ENCODE measurements around the gene TNFSF4. TPM values are rescaled to one million over a fixed set of nuclear protein-coding genes. Genes with fewer than 3 reads are reported as not detected.

The TNFSF4 gene
- total RNA-seq, 3 donors from 2014 or later = 0.82 to 2.1 (median 0.89) TPM

DNA sequence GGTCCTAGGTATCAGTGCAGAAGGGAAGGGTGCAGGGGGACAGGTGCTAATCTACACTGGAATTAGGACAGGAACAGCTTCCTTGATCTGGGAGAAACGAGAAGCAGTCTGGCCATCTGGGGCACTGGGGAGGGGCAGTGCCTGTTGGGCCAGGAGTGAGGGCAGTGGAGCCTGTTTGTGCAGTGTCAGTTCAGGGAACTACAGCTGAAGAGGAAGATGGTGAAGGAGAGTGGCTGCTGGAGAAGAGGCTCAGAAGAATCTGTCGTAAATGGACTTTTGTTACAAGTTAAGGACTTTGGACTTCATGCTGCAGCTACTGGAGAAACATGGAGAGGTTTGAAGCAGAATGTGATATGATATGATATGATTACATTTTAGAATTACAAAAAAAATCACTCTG, 3.2 kb upstream of the TNFSF4 start:
- ATAC-seq (peak; percentile 71), DNase-seq (peak; percentile 35 to 59 (median 48))
- Histone ChIP-seq H3K4me1 (ENCODE audit: low read depth) (peaks cover 13% of the 10 kb centered on the region), H3K36me3 (ENCODE audit: low read depth) (no peaks in the 10 kb centered on the region), H3K4me3 (no peak overlapping the region), H3K9me3 (no peaks in the 10 kb centered on the region)
- intact Hi-C loops (cut with DNase I, micrococcal nuclease) = no loop called here
- TF ChIP-seq, protein P1, sequence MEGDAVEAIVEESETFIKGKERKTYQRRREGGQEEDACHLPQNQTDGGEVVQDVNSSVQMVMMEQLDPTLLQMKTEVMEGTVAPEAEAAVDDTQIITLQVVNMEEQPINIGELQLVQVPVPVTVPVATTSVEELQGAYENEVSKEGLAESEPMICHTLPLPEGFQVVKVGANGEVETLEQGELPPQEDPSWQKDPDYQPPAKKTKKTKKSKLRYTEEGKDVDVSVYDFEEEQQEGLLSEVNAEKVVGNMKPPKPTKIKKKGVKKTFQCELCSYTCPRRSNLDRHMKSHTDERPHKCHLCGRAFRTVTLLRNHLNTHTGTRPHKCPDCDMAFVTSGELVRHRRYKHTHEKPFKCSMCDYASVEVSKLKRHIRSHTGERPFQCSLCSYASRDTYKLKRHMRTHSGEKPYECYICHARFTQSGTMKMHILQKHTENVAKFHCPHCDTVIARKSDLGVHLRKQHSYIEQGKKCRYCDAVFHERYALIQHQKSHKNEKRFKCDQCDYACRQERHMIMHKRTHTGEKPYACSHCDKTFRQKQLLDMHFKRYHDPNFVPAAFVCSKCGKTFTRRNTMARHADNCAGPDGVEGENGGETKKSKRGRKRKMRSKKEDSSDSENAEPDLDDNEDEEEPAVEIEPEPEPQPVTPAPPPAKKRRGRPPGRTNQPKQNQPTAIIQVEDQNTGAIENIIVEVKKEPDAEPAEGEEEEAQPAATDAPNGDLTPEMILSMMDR (IDR thresholded peaks at IDR 0.05) = no peak

DNA sequence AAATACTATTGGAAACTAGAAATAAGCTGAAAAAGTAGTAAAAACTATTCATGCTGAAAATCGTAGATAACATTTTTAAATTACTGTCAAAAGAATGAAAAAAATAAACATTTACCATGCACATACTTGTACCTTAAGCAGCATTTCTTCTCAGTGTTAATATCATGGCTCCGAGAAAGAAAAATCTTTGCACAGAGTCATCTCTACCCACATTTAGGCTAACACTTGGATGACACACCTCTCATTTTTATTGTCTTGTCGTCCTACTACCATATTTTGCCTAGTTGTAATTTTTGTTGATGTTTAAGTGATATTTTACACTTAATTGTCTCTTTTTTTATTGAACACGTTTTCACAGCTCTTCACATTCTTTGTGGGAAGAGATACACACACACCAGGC, 1.7 kb upstream of the TNFSF4 start:
- DNase-seq = no peak
- TF ChIP-seq, protein P1 (IDR thresholded peaks at IDR 0.05) = no peak
- ATAC-seq = no peak
- intact Hi-C loops (cut with DNase I, micrococcal nuclease) = loop anchor here in 1 of 2 donors (10.0 kb wide), 1 partner anchor 464 kb away; no protein-coding TSS in a partner anchor
- Histone ChIP-seq H3K36me3 (ENCODE audit: low read depth) (no peaks in the 10 kb centered on the region), H3K4me3 (no peak overlapping the region), H3K9me3 (no peaks in the 10 kb centered on the region), H3K4me1 (ENCODE audit: low read depth) (peaks cover 13% of the 10 kb centered on the region)

DNA sequence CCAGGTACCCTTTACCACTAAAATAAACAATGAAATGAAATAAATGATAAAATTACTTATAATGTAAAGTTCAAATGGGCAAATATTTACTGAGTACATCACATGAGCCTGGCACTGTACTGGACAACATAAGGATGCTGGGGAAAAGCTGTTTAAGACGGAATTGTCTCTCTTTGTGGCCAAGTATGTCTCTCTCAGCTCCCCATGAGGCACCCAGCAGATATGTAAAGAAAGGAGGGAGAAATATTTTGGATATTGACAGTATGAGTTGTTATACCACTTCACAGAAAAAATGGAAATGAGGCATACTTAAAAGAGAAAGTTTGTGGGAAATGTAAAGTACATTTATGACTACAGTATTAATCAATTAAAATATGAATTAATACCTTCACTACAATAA, 1.0 kb upstream of the TNFSF4 start:
- TF ChIP-seq, protein P1 (IDR thresholded peaks at IDR 0.05) = no peak
- Histone ChIP-seq H3K9me3 (no peaks in the 10 kb centered on the region), H3K36me3 (ENCODE audit: low read depth) (no peaks in the 10 kb centered on the region), H3K4me1 (ENCODE audit: low read depth) (peaks cover 13% of the 10 kb centered on the region), H3K4me3 (no peak overlapping the region)
- ATAC-seq = no peak
- intact Hi-C loops (cut with DNase I, micrococcal nuclease) = loop anchor here in 1 of 2 donors (10.0 kb wide), 1 partner anchor 463 kb away; no protein-coding TSS in a partner anchor
- DNase-seq = no peak

DNA sequence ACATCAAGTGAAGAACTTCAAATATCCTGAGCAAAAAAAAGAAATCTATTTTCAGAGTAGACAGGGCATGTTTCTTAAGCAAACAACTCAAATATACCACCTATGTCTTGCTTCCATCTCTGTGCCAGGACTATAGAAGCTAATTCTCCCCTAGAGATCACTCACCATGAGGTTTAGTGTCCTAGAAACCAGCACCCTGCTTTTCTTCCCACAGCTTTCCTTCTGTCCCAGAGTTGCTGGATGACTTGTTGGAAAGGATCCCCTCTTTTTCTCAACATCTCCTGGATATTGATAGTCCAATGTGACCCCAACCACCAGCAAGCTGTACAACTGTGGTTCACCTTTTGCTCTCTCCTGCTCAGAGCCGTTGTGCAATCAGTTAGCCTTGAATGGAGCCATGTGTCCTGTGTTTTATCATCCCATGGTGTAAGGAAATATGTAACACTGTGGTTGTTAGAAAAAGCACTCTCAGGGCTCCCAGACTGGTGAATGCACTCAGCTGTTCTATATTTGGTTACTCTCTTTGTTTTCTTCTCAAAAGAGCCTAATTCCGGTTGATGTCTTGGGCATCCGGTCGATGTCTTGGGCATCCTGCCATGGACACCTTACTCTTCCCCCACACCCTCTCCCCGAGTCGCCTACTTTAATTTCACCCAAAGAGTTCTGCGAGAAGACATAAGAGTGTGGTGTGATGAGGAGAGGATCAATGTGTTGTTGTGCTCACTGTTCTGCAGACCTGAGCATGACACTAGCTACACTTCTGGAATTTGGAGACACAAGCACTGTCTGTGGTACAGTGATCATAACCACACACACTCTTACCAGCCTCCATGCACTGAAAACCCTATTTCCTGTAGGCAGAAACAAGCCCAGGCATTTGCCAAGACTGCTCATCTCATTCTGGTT, 1.7 kb downstream of the TNFSF4 start:
- Histone ChIP-seq H3K9me3 (no peaks in the 10 kb centered on the region), H3K4me3 (no peak overlapping the region), H3K36me3 (ENCODE audit: low read depth) (no peaks in the 10 kb centered on the region), H3K4me1 (ENCODE audit: low read depth) (peaks cover 7% of the 10 kb centered on the region)
- ATAC-seq = peak; percentile 48
- DNase-seq = no peak
- TF ChIP-seq, protein P1 (IDR thresholded peaks at IDR 0.05) = no peak
- intact Hi-C loops (cut with DNase I, micrococcal nuclease) = loop anchor here in 1 of 2 donors (10.0 kb wide), 1 partner anchor 461 kb away; no protein-coding TSS in a partner anchor

DNA sequence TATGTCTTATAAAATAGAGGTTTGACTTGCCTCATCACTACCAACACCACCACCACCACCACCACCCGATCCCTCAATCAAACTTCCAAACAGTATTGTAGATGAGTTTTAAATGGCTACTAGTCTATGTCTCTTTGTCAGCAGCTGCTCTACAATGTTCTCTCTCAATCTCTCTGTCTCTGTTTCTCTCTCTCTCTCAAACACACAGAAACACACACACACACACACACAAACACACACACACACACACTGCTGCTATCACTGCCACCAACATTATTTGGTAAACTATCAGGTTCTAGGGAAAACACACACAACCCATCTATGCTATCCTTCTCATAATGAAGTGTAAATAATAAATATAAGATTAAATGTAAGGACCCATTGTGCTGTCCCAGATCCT, 2.4 kb downstream of the TNFSF4 start:
- intact Hi-C loops (cut with DNase I, micrococcal nuclease) = loop anchor here (5.0 to 10.0 kb wide), 2 partner anchors 460 to 462 kb away; no protein-coding TSS in a partner anchor
- no peak for DNase-seq
- no peaks in the 10 kb centered on the region for H3K9me3 ChIP-seq
- no peak overlapping the region for H3K4me3 ChIP-seq
- H3K4me1 ChIP-seq (ENCODE audit: low read depth) = peaks cover 7% of the 10 kb centered on the region
- no peaks in the 10 kb centered on the region for H3K36me3 ChIP-seq (ENCODE audit: low read depth)
- TF ChIP-seq, protein P1 (IDR thresholded peaks at IDR 0.05) = no peak
- no peak for ATAC-seq
